Right renal cortex interstitium (tissue), 3 donors: ENCODE measurements around the gene WDFY4. TPM values are rescaled to one million over a fixed set of nuclear protein-coding genes. Genes with fewer than 3 reads are reported as not detected.

Experiments
- DNase-seq, 3 donors: peaks; one replicate each; pipeline ENCODE4 v3.0.0-alpha.2; 2013; ENCODE audit warnings: low read depth in 3 of 3, low spot score in 2 of 3
- polyA plus RNA-seq, 3 donors: library from polyadenylated mRNA; unstranded; fragments of 120-200 nt; gene quantifications; one replicate each; pipeline ENCODE4 v1.2.1, GENCODE V29; 2013; ENCODE audit not compliant: insufficient read length in 3 of 3

The WDFY4 gene
- polyA plus RNA-seq, 3 donors = 1.6 to 1.9 (median 1.9) TPM

DNA sequence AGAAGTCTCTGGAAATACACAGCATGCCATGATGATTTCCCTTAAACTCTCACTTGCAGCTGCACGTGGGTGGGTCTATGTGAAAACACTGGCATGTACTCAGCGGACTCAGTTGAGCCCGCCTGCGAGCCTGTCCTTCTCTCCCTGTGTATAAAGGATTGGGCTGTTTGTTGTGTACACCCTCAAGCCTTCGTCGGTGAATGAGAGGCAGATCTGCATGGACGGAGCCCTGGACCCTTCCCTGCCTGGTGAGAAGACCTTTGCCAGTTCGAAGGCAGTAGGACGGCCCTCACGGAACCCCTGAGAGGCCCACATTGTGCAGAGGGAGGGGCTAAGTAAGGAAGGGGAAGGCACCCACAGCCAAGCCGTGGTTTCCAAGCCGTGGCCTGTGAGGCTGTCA lies 121.2 kb downstream of the WDFY4 start:
- no peak for DNase-seq

DNA sequence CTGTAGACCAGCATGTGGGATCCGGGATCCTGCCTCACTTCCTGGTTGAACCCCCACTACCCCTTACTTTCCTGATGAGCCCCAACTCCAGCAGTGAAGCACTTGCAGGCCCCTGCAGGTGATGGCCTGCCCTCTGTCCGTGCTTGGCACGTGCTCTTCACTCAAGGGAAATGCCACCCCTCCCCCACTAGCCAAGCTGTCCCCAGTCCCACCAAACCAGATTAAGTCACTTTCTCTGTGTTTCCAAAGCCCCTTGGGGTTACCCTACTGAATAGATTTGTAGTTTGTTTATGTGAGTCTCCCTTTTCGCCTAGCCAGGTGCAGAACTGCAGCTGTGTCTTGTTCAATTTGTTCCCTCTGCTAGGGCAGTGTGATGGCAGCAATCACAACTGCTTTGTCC lies 121.7 kb downstream of the WDFY4 start:
- DNase-seq = no peak

DNA sequence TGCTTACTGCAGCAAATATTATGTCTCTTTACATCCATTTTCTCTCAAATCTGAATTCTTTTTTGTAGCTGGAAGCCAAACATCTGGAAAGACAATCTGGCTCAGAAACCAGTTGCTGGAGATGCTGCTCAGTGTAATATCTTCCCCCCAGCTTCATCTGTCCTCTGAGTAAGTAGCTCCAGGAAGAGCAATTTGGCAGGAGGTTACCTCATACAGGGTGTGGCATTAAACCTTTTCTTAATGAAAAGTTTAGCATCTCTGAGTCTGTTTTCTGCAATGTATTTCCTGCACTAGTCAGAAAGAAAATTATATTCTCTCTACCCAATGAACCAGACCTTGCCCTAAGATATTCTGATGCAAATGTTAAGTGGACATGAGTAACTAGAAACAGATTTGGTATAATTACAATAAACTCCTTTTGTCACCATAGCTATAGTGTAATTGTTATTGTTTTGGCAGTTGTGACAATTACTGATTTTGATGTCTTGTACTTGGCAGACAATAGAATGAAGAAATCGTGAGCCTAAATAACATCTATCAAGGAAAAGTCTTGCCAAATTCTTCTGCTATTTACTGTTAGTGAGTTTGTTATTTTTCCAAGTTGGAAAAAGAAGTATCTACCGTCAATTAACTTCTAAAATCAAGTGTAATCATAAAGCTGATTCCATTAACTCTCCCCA lies 123.3 kb downstream of the WDFY4 start:
- DNase-seq = no peak

DNA sequence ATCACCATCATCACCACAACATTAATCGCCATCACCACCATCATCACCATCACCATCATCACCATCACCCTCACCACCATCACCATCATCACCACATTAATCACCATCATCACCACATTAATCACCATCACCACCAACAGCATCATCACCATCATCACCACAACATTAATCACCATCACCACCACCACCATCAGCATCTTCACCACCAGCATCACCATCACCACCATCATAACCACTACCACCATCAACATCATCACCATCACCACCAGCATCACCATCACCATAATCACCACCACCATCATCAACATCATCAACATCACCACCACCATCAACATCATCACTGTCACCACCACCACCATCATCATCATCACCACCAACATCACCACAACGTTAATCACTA lies 124.6 kb downstream of the WDFY4 start:
- no peak for DNase-seq

DNA sequence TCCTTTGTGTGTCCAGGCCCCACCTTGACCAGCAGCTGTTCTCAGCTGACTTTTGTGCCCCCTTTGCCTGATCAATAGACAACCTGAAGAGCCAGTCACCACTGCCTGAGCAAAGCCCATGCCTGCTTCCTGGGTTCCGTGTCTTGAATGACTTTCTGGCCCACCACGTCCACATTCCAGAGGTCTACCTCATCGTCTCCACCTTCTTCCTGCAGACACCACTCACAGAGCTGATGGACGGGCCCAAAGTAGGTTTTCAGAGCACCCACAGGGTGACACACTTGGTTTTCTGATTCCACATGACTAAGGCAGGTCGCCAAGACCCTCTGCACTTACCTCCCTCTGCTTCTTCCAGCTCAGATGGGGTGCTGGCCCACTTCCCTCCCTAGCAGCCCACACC lies 126.8 kb downstream of the WDFY4 start:
- no peak for DNase-seq

DNA sequence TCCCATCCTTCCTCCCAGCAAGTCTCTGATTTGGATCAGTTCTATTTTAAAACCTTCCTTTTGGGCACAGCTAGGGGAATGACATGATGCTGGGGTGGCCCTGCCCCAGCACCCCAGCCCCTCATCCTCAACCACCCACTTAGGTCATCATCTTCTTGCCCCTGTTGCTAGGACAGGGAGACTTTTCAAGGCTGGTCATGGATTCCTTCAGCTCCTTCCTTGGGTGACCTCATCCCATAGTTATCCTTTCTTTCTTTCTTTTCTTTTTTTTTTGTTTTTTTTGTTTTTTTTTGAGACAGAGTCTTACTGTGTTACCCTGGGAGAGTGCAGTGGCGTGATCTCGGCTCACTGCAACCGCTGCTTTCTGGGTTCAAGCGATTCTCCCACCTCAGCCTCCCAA lies 127.2 kb downstream of the WDFY4 start:
- no peak for DNase-seq

DNA sequence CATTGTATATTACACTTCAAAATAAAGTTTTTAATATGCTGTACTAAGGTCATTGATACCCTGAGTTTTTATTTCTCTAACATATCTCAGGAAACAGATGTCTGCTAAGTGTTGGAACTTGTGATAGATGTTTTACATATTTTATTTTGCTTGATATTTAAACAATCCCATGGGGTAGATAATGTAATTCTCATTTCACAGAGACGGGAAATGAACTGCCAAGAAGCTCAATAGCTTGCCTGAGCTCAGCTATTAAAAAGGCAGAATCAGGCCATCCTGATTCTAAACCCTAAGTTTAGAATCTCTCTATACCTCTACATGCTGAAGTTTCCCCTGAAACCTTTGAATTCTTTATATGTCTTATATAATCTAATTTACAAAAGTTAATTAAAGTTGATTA lies 128.6 kb downstream of the WDFY4 start:
- no peak for DNase-seq

DNA sequence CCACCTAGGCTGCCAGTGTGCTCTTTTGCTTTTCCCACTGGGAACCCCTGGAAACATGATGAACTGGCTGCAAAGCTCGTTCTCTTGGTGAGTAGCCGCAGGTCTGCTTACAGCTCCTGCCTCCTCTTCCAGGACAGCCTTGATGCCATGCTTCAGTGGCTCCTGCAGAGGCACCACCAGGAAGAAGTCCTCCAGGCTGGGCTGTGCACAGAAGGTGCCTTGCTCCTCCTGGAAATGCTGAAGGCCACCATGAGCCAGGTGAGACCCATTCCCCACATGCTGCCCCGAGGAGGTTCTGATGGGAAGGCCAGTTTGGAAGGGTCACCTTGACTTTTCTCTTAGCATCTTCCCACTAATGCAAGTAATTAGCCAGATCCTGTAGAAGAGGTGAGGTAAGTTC lies 129.2 kb downstream of the WDFY4 start:
- DNase-seq = no peak

DNA sequence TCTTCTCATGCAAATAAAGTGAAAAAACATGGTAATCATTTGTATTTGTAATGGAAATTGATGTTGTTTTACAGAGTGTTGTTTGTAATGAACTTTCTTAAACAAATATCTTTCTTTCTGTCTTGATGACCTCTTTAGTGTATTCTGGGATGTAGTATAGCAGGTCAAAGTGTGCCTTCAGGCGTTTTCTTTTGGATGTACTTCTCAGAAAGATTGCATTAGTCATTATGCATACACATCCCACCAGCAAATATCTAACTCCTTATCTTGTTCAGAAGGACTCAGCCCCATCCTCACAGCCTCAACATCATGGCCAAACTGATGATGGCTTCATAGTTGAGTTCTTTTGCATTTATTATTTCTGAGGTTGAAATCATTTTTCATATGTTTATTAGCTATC lies 130.3 kb downstream of the WDFY4 start:
- no peak for DNase-seq

DNA sequence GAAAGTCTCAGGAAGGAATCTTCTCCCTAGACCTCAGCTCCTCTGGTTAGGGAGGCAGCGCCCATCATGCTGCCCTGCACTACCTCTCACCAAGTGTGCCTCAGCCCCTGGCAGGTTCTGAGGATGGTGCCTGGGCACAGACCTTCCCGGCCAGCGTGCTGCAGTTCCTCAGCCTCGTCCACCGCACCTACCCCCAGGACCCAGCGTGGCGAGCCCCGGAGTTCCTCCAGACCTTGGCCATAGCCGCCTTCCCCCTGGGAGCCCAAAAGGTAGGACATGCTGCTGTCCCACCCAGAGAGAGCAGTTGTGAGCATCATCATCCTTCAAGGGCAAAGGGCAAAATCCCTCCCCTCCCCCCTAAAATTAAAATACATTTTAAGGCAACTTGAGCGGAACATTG lies 132.5 kb downstream of the WDFY4 start:
- no peak for DNase-seq

DNA sequence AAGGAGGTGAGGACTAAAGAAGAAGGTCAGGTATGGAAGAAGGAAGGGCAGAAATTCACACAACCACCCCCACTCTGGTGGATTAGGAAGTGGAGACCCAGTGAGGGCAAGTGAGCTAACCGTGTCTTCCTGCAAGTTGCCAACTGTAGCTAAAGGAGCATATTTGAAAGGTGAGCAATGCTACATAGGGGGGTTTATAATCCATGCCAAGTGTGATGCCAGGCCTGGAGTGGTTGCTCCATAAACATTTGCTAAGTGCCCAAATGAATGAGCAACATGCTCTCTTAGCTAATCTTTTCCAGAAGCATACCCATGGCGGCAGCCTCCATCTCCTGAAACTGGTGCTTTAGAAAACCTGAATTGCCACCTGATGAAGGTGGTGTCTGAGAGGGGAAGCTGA lies 133.4 kb downstream of the WDFY4 start:
- DNase-seq = no peak

DNA sequence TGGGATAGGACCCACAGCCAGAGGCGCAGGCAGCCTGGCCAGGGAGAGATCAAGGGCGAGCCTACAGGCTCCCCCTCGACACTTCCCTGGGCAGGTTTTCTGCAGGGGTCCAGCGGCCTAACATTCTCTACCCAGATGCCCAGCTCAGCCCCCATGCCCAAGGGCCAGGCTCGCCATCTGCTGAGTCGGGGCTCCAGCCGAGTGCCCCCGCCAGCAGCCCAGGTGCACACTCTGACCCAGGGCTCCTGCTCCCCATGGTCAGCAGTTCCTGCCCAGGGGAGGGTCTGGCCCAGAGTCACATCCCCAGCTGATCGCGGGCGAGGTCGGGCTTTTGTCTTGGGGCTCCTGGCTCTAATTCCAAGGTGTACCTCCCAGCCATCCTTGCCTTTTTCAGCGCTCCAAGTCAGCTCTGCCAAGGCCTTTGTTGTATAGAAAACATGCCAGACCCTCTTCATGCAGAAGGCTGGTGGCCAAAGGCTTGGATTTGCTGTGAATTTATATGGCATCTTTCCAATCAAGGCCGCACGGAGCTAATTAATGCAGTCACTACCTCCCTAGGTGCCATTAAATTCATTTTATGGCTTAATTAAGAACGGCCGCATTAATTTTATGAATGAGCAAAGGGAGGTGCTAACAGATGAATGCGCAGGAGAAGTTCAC lies 134.3 kb downstream of the WDFY4 start:
- no peak for DNase-seq

DNA sequence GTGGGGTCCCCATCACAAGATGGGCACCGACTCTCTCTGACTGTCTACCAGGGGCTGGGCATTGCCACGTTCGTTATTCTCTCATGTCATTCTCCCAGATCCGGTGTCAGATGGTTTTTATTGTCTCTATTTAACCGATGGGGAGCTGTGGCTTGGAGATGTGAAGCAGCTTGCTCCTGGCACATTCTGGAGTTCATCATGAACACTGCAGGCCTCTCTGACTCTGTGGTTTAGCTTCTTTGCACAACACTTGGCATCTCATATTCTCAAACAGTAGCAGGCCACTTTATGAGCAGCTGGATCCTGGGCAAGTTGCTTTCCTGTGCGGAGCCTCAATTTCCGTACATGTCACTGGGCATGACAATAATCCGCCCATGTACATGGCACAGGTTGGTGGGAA lies 135.1 kb downstream of the WDFY4 start:
- DNase-seq = no peak

DNA sequence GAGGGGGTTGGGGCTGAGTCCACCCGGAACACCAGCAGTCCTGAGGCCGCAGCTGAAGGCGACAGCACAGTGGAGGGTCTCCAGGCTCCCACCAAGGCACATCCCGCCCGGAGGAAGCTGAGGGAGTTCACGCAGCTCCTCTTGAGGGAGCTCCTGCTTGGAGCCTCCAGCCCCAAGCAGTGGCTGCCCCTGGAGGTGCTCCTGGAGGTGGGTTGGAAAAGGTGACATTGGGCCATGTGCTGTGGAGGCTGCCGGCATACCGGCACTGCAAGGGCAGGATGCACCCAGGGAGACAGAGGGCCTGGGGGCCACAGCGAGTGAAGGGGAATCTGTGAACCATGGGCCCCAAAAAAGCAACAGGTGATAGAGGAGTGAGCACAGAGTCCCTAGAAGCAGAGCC lies 135.6 kb downstream of the WDFY4 start:
- DNase-seq = no peak

DNA sequence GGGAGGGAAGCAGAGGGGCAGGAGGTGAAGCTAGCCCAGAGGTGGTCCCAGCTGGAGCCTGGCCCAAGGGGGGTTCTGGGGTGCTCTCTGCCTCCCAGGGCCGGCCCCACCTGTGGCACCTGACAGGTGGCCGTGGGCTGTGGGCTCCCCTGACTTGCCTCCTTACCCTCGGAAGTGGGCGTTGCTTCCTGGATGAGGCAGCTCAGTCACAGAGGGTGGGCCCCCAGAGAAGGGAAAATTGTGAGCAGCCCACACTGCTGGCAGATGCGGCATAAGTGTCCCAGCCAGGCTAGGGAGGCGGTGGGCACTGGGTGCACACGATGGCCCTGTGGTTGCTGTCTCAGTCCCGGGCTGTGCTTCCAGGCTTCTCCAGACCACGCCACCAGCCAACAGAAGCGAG lies 136.0 kb downstream of the WDFY4 start:
- DNase-seq = no peak

DNA sequence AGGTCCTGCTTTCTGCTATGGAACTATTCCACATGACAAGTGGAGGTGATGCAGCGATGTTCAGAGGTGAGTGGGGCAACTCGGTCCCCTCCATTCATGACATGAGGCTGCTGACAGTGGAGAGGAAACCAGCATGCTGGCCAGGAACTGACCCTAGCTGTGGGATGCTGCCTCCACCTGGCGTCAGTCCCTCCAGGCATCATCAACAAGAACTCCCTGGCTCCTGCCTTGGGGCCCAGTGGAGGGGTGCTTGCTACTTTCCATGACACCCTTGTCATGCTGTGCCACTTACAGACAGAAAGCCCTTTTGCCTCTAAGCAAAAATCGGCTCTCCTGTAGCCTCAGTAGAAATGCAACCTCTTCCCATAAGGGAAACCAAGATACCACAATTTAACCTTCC lies 136.4 kb downstream of the WDFY4 start:
- DNase-seq = no peak

DNA sequence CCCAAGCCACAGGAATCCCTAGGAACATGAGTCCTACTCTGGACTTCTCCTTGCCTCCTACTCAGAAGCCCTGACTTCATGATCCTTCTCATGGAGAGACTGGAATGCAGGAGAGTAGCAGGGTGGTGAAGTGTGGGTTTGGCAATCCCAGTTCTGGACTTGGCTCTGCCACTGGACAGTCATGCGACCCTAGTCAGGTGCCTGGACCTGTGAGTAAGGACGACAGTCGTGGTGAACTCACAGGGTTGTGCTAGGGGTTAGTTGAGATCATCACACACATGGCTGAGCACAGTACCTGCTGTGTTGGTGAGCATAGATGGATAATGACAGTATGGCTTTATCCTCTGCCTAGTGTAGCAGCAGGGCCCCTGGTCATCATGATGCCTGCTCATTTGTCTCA lies 137.0 kb downstream of the WDFY4 start:
- DNase-seq = no peak

DNA sequence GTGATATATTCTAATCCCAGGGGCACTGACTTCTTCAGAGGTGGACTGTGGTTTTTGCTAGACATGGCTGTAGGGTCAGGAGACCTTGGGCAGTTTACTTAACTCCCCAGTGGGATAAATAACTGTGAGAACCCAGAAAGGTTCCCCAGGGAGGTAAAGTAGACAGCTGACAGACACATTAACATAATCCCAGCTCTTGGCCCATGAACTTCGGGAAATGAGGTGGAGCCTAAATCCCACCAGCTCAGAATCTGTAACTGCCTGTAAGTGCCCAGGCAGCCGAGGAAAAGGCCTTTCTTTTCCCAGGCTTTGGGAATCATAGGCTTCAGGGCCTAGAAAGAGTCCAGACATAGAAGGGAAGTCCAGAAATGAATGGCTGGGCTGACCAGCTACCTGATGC lies 149.0 kb downstream of the WDFY4 start:
- no peak for DNase-seq

DNA sequence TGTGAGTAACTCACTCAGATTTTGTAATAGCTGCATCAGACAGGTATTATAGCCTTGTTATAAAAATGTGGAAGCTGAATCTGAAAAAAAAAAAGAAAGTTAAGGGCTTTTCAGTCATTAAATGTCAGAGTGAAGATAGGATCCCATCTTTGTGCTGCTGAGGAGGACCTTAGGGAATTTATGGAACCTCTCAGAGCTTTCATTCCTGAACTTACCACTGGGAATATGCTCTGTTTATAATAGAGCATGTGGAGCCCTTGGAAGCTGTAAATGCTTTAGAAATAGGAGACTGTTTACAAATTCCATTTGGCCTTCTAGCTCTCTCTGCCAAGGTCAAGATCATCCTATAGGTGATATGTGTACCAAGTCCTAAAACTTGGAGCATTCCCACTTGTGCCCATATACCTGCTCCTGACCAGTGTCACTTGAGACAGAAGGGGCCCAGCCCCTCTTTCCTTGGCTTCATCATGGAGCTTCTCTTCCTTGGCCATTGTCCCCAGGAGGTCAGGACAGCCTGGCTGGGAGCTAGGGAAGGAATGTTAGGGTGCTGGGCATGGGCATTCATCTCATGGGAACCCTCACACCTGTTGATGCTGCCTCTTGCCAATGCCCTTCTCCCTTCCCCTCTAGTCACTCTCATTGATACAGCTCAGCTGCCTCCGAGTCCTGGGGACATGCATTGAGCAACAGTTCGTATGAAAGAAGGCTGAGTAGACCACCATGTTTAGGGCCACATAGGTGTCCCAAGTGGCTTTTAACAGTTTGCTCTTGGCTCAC lies 149.7 kb downstream of the WDFY4 start:
- no peak for DNase-seq

DNA sequence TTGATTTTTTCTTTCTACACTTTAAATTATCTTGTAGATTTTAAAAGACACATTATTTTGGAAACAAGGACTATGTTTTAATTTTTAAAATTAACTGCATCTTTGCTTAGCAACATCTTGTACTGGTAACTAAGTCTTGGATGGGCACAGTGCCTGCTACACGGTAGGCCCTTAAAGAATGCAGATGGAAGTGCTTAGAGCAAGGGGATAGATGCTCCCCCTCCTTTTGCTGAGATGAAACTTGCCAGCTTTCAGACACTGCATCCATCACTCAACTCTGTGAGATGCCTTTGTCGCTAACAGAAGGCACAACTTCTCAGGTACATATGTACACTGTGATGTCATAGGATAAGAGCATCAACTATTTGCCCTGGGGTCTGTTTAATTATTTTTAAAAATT lies 151.1 kb downstream of the WDFY4 start:
- no peak for DNase-seq

DNA sequence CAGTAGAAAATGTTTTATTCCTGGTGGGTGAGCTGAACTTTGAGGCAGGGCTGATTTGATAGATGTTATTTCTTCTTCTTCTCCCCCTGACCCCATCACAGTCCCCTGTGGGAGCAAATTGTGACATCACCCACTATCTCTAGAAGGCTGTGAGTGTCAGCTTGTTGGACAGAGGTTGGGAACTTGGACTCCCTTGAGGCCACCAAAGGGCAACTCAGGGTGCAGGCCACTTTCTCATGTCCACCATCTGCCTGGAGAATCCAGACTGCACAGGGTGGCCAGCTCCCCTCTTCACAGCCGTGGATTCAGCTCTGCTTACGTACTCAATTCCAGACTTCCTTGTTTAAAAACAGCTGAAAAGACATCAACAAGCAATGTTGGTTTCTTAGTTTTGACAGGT lies 151.9 kb downstream of the WDFY4 start:
- no peak for DNase-seq

DNA sequence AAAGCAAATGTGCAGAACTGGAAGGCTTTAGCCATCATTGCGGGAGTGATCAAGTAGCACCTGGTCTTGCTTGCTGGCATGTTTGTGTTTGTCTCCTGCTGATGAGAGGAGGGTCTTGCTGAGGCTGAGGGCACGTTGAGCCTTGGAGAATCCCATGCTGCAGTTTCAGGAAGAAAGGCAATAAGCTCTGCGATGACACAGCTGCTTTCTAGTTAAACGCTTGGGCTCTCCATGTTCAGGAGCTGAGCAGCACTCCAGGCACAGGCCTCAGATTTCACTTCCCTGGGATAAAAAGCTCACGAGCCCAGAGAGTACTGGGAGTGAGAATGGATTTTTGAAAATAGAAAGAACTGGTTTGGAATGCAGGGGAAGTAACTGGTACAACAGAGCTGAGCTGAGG lies 154.2 kb downstream of the WDFY4 start:
- DNase-seq = peak in 1 of 3 donors; percentile 8
